Activated CD4-positive, alpha-beta memory T cell treated with anti-CD3 and anti-CD28 coated beads, Interleukin-2, amount 10 ng/mL, durations not matched to agents 7 days and 5 days (primary cell): ENCODE measurements around the gene PDK1. TPM values are rescaled to one million over a fixed set of nuclear protein-coding genes. Genes with fewer than 3 reads are reported as not detected.
"Not testable (repeated sequence)": the region's sequence is repeated elsewhere in the genome, so short reads cannot be mapped to it uniquely, and the experiment has no call there.

Experiments
- CTCF ChIA-PET: fragments of 350-600 bp; sonication (Branson Sonifier 250); formaldehyde crosslinking; loops from one replicate; lab custom pipeline; 2021; ENCODE audit warnings: antibody characterized with exemption, inconsistent platforms; lab: Charles Lee
- POLR2A ChIA-PET: fragments of 350-600 bp; sonication (Branson Sonifier 250); formaldehyde crosslinking; loops from one replicate; lab custom pipeline; 2021; ENCODE audit warnings: antibody characterized with exemption; lab: Charles Lee
- DNase-seq: peaks from one replicate; pipeline ENCODE4 v3.0.0-alpha.2; 2020
- H3K27ac Mint-ChIP-seq: one replicate; pipeline ENCODE4 v1.8.0; 2021; ENCODE audit warnings: mild to moderate bottlenecking, mixed read lengths
- H3K27me3 Mint-ChIP-seq: one replicate; pipeline ENCODE4 v1.8.0; 2021; ENCODE audit warnings: mixed read lengths
- H3K36me3 Mint-ChIP-seq: one replicate; pipeline ENCODE4 v1.8.0; 2021; ENCODE audit warnings: low read depth, mixed read lengths
- H3K4me1 Mint-ChIP-seq: one replicate; pipeline ENCODE4 v1.8.0; 2021; ENCODE audit warnings: mixed read lengths
- H3K4me3 Mint-ChIP-seq: one replicate; pipeline ENCODE4 v1.8.0; 2021; ENCODE audit warnings: mild to moderate bottlenecking, mixed read lengths
- H3K9me3 Mint-ChIP-seq: one replicate; pipeline ENCODE4 v1.8.0; 2021; ENCODE audit warnings: mixed read lengths
- total RNA-seq, 2 experiments: library from RNA; stranded (reverse); gene quantifications; one replicate each; pipeline ENCODE4 v1.2.3, GENCODE V29; 2021

The PDK1 gene
- total RNA-seq, result 10 to 100 TPM; 30.7 to 38.5 TPM

- ChIA-PET CTCF (interaction anchor here (1.0 kb wide), 3 partner anchors 39 to 94 kb away, joined by 3 to 4 read pairs (median 3); no protein-coding TSS in a partner anchor), POLR2A (interaction anchor here (0.9 to 2.9 kb wide), 6 partner anchors 9 to 1122 kb away, joined by 3 to 11 read pairs (median 6); partner anchors contain the start of genes CDCA7 and METTL8)
- H3K27ac Mint-ChIP-seq, result peak within 1 kb of the TSS; percentile 84
- peaks cover 52% of the 10 kb centered on the region for H3K4me1 Mint-ChIP-seq
- H3K27me3 Mint-ChIP-seq, result peaks cover 2% of the 10 kb centered on the region
- peaks cover 43% of the 10 kb centered on the region for H3K36me3 Mint-ChIP-seq
- peak; percentile 93 for DNase-seq
- H3K9me3 Mint-ChIP-seq, result no peaks in the 10 kb centered on the region
- H3K4me3 Mint-ChIP-seq, result peak within 1 kb of the TSS; percentile 89
Observed at GRCh38 chr2:172555522-172556283, at the start of gene PDK1. Gene PDK1, plus strand, starts transcription at chr2:172556090. Its CDS starts 61 bp downstream, at chr2:172556151.

DNA sequence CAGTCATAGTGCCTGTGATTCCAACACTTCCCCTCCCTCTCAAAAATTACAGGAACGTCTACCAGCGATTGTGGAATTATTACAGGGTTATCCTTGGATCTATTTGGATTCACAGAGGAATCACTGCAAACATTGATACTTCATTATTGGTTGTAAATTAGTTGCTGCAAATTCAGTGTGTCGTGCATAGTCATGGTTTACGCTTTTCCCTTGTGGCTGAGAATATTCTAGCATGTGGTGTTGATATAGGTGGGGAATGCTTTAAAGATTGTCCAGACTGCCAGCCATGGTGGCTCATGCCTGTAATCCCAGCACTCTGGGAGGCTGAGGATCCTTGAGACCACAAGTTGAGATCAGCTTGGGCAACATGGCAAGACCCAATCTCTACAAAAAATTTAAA, 48.7 kb upstream of the PDK1 start:
- Mint-ChIP-seq H3K9me3 (peaks cover 14% of the 10 kb centered on the region), H3K36me3 (peaks cover 38% of the 10 kb centered on the region), H3K4me3 (no peak overlapping the region), H3K27me3 (no peaks in the 10 kb centered on the region), H3K4me1 (peaks cover 8% of the 10 kb centered on the region), H3K27ac (no peak overlapping the region)
- ChIA-PET CTCF (interaction anchor here (0.7 kb wide), 1 partner anchor 46 kb away, joined by 3 read pairs; no protein-coding TSS in a partner anchor), POLR2A (no interaction called here)
- DNase-seq, result no peak

- peaks cover 34% of the 10 kb centered on the region for H3K9me3 Mint-ChIP-seq
- POLR2A ChIA-PET, result no interaction called here
- no peak overlapping the region for H3K27ac Mint-ChIP-seq
- no peak for DNase-seq
- peaks cover 37% of the 10 kb centered on the region for H3K36me3 Mint-ChIP-seq
- H3K27me3 Mint-ChIP-seq, result no peaks in the 10 kb centered on the region
- H3K4me1 Mint-ChIP-seq, result peaks cover 8% of the 10 kb centered on the region
- H3K4me3 Mint-ChIP-seq, result no peak overlapping the region
- CTCF ChIA-PET, result interaction anchor here (0.7 kb wide), 1 partner anchor 165 kb away, joined by 4 read pairs; no protein-coding TSS in a partner anchor
Observed at GRCh38 chr2:172510088-172510487, 45.8 kb upstream of the PDK1 start.

GRCh38 chr2:172510548-172510947, 45.3 kb upstream of the PDK1 start:
- peaks cover 37% of the 10 kb centered on the region for H3K36me3 Mint-ChIP-seq
- H3K4me3 Mint-ChIP-seq, result no peak overlapping the region
- POLR2A ChIA-PET, result no interaction called here
- no peak overlapping the region for H3K27ac Mint-ChIP-seq
- H3K27me3 Mint-ChIP-seq, result no peaks in the 10 kb centered on the region
- peaks cover 8% of the 10 kb centered on the region for H3K4me1 Mint-ChIP-seq
- no peak for DNase-seq
- H3K9me3 Mint-ChIP-seq, result peaks cover 37% of the 10 kb centered on the region
- CTCF ChIA-PET, result interaction anchor here (1.2 kb wide), 1 partner anchor 383 kb away, joined by 3 read pairs; no protein-coding TSS in a partner anchor

DNA sequence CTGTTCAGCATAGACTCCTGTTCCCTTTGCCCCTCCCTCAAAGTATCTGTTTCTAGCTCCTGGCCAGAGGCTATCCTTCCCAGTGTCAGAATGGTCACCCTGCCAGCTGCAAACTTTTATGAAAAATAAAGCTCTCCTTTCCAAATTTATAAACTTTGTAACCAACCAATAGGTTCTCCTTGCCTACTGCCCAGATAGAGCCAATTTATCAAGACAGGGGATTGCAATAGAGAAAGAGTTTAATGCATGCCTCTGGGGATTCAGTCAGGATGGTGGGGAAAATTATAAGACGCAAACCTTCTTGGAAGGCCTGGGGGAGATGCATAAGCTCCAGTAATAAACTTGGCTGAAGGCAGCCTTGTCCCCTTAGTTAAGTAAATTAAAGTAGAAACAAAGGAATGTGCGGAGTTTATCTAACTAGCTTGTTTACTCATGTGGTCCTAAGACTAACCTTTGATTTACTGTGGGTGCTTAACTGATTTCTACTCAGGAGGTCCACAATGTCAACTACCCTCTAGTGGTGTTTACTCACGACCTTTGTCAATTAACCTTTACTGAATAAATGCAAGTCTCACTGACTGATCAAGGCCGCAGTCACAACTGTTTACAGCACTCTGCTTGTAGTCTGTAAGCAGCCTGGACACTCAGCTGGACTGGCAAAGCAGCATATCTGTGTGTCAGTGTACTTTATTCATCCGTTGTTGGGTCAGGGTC, 42.9 kb upstream of the PDK1 start:
- CTCF ChIA-PET, result no interaction called here
- H3K36me3 Mint-ChIP-seq, result peaks cover 29% of the 10 kb centered on the region
- H3K9me3 Mint-ChIP-seq, result peaks cover 37% of the 10 kb centered on the region
- POLR2A ChIA-PET, result no interaction called here
- no peak overlapping the region for H3K4me3 Mint-ChIP-seq
- no peak overlapping the region for H3K27ac Mint-ChIP-seq
- no peaks in the 10 kb centered on the region for H3K27me3 Mint-ChIP-seq
- H3K4me1 Mint-ChIP-seq, result peaks cover 8% of the 10 kb centered on the region
- DNase-seq, result no peak

DNA sequence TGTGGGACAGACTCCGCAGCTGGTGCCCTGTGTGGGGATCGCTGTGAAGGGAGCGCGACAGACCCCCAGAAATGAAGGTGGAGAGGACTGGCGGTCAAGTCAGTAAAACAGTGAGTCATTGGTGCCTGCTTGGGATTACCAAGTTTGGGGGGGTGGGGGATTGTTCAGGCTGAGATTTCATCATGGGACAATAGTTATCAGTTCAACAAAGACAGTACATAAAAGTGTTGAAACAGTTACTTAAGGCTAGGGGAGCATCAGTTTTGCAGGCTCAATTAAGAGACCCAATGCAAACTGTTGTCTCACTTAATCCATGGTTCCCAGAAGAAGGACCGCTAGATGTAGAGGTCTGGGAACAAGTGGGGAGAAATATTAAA, 42.4 kb upstream of the PDK1 start:
- Mint-ChIP-seq H3K9me3 (peaks cover 40% of the 10 kb centered on the region), H3K4me3 (no peak overlapping the region), H3K4me1 (peaks cover 7% of the 10 kb centered on the region), H3K36me3 (peaks cover 26% of the 10 kb centered on the region), H3K27me3 (no peaks in the 10 kb centered on the region), H3K27ac (no peak overlapping the region)
- no peak for DNase-seq
- ChIA-PET POLR2A (no interaction called here), CTCF (no interaction called here)

- H3K4me1 Mint-ChIP-seq, result peaks cover 6% of the 10 kb centered on the region
- no peak overlapping the region for H3K27ac Mint-ChIP-seq
- DNase-seq, result no peak
- H3K9me3 Mint-ChIP-seq, result peaks cover 45% of the 10 kb centered on the region
- H3K27me3 Mint-ChIP-seq, result no peaks in the 10 kb centered on the region
- POLR2A ChIA-PET, result no interaction called here
- CTCF ChIA-PET, result no interaction called here
- H3K36me3 Mint-ChIP-seq, result peaks cover 23% of the 10 kb centered on the region
- no peak overlapping the region for H3K4me3 Mint-ChIP-seq
Observed at GRCh38 chr2:172513935-172514586, 41.8 kb upstream of the PDK1 start.

- DNase-seq, result no peak
- H3K4me3 Mint-ChIP-seq, result no peak overlapping the region
- CTCF ChIA-PET, result interaction anchor here (0.6 kb wide), 1 partner anchor 15 kb away, joined by 3 read pairs; no protein-coding TSS in a partner anchor
- H3K36me3 Mint-ChIP-seq, result peaks cover 13% of the 10 kb centered on the region
- H3K9me3 Mint-ChIP-seq, result peaks cover 53% of the 10 kb centered on the region
- POLR2A ChIA-PET, result no interaction called here
- no peaks in the 10 kb centered on the region for H3K27me3 Mint-ChIP-seq
- H3K4me1 Mint-ChIP-seq, result no peaks in the 10 kb centered on the region
- H3K27ac Mint-ChIP-seq, result no peak overlapping the region
Observed at GRCh38 chr2:172516299-172516698, 39.6 kb upstream of the PDK1 start.

- no peak for DNase-seq
- Mint-ChIP-seq H3K36me3 (peaks cover 6% of the 10 kb centered on the region), H3K4me1 (no peaks in the 10 kb centered on the region), H3K4me3 (no peak overlapping the region), H3K27ac (no peak overlapping the region), H3K9me3 (peaks cover 35% of the 10 kb centered on the region), H3K27me3 (no peaks in the 10 kb centered on the region)
- POLR2A ChIA-PET, result no interaction called here
- CTCF ChIA-PET, result no interaction called here
Observed at GRCh38 chr2:172518995-172519394, 36.9 kb upstream of the PDK1 start.

DNA sequence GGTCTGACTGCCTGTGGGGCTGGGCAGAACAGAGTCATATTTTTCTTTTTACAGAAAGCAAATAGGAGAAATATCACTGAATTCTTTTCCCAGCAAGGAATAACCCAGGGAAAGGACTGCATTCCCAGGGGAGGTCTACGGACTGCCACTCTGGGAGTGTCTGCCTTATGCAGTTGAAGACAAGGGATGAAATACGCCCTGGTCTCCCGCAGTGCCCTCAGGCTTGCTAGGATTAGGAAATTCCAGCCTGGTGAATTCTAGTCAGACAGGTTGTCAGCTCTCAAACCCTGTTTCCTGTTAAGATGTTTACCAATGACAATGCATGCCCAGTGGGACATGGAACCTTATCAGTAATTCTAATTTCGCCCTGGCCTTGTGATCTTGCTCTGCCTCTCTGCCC, 30.3 kb upstream of the PDK1 start:
- no peaks in the 10 kb centered on the region for H3K27me3 Mint-ChIP-seq

DNA sequence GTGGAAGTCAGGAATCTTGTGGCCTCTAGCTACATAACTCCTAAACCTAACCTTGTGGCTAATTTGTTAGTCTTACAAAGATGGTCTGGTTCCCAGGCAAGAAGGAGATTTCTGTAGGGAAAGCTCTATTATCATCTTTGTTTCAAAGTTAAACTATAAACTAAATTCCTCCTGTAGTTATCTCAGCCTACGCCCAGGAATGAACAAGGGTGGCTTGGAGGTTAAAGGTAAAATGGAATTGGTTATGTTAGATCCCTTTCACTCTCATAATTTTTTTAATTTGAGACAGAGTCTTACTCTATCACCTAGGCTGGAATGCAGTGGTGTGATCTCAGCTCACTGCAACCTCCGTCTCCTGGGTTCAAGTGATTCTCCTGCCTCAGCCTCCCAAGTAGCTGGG, 24.6 kb upstream of the PDK1 start:
- no peak for DNase-seq
- CTCF ChIA-PET, result no interaction called here
- Mint-ChIP-seq H3K36me3 (peaks cover 48% of the 10 kb centered on the region), H3K4me3 (no peak overlapping the region), H3K27me3 (no peaks in the 10 kb centered on the region), H3K9me3 (peaks cover 33% of the 10 kb centered on the region), H3K4me1 (no peaks in the 10 kb centered on the region), H3K27ac (no peak overlapping the region)
- POLR2A ChIA-PET, result interaction anchor here (1.6 kb wide), 1 partner anchor 15 kb away, joined by 3 read pairs; no protein-coding TSS in a partner anchor

More for the DNA sequence above, 30.3 kb upstream of the PDK1 start:
- Mint-ChIP-seq H3K36me3 (peaks cover 24% of the 10 kb centered on the region), H3K4me3 (no peak overlapping the region), H3K27ac (no peak overlapping the region), H3K9me3 (peaks cover 27% of the 10 kb centered on the region), H3K4me1 (no peaks in the 10 kb centered on the region)
- CTCF ChIA-PET, result no interaction called here
- DNase-seq, result no peak
- POLR2A ChIA-PET, result no interaction called here

DNA sequence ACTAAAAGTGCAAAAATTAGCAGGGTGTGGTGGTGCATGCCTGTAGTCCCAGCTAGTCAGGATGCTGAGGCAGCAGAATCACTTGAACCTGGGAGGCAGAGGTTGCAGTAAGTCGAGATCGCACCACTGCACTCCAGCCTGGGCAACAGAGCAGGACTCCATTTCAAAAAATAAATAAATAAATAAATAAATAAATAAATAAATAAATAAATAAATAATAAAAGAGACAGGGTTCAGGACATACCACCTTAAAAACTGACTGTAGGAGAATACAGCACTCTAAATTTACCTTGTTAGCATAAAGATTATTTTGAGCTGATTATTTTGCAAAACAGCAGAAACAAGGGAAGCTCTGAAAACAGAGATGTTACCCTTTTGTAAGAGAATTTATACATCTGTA, 23.4 kb upstream of the PDK1 start:
- H3K9me3 Mint-ChIP-seq, result peaks cover 31% of the 10 kb centered on the region
- H3K27ac Mint-ChIP-seq, CTCF ChIA-PET, DNase-seq, H3K4me1 Mint-ChIP-seq, H3K27me3 Mint-ChIP-seq, H3K4me3 Mint-ChIP-seq: not testable (repeated sequence)
- H3K36me3 Mint-ChIP-seq, result peaks cover 48% of the 10 kb centered on the region
- POLR2A ChIA-PET, result interaction anchor here (1.6 kb wide), 1 partner anchor 13 kb away, joined by 3 read pairs; no protein-coding TSS in a partner anchor

DNA sequence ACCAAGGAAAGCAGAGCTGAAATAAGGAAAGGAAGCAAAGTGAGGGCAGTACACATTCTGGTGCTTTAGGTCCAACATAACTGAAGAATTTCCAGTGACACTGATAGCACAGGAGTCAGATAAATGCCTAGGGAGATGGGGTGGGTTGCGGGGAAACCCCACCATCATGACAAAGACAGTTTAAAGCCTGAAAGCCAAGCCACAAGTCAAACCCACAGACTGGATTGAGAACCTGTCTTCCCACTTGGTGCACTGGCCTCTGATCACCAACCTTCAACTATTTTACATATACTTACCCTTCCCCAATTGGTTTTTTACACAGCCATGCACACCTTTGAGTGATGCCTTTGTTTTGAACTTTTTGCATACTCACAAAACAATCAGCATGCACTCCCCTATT, 22.2 kb upstream of the PDK1 start:
- Mint-ChIP-seq H3K4me3 (no peak overlapping the region), H3K4me1 (no peaks in the 10 kb centered on the region), H3K27me3 (no peaks in the 10 kb centered on the region), H3K36me3 (peaks cover 48% of the 10 kb centered on the region), H3K27ac (no peak overlapping the region), H3K9me3 (peaks cover 31% of the 10 kb centered on the region)
- POLR2A ChIA-PET, result no interaction called here
- CTCF ChIA-PET, result no interaction called here
- DNase-seq, result no peak
